SHP77 (cell line): Measurements from ENCODE around the gene SRSF7.
"Not testable (repeated sequence)": the region's sequence is repeated elsewhere in the genome, so short reads cannot be mapped to it uniquely, and the experiment has no call there.

ENCODE experiments used
- DNase-seq, 2 experiments: peaks; one replicate each; lab custom pipeline; 2025; lab: John Stamatoyannopoulos, UW

The SRSF7 gene

DNA sequence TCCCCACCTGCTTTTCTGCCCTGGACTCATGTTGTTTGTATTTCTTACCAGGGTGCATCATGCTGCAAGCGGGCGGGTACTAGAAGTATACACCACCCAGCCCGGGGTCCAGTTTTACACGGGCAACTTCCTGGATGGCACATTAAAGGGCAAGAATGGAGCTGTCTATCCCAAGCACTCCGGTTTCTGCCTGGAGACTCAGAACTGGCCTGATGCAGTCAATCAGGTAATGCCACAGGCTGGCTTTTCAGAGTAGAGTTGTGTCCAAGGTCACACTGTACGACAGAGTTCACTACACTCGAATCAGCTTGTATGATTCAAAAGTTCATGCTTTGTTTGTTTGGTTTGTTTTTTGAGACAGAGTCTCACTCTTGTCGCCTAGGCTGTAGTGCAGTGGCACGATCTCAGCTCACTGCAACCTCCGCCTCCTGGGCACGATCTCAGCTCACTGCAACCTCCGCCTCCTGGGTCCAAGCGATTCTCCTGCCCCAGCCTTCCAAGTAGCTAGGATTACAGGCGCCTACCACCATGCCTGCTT lies 19.4 kb downstream of the SRSF7 start:
- DNase-seq: no peak

- DNase-seq: no peak
Observed at GRCh38 chr2:38731090-38731489, 20.1 kb downstream of the SRSF7 start.

DNA sequence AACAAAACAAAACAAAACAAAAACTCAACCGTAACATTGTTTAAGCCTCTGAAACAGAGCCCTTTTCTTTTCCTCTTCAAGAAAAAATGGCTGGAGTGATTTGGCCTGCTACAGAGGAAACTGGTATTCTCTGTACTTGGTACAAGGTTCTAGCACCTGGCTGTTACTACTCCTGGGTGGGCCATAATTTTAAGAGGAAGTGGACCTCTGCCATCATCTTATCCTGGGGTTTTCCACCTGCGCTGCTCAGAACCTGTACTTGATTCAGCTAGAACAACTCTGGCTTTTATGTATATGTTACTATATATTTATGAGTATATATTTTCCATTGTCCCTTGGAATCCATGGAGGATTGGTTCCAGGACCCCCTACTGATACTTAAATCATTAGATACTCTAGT lies 22.5 kb downstream of the SRSF7 start:
- DNase-seq: no peak

GRCh38 chr2:38727661-38728060 lies 23.5 kb downstream of the SRSF7 start:
- no peak for DNase-seq

DNA sequence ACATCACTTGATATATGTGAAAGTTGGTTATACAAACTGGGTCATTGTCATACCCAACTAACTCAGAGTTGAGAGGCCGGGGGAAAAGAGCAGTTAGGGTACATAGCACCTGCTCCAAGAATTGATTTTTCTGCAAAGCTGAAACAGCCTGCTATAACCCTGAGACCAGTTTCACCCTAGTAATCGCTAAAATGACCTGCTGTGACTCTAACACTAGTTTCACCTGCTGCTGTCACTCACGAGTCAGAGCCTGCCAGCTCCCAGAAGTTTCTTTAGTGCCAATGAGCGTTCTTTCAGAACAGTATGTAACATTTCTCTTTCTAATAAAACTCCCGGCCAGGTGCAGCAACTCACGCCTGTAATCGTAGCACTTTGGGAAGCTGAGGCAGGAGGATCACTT lies 28.0 kb downstream of the SRSF7 start:
- no peak for DNase-seq

DNA sequence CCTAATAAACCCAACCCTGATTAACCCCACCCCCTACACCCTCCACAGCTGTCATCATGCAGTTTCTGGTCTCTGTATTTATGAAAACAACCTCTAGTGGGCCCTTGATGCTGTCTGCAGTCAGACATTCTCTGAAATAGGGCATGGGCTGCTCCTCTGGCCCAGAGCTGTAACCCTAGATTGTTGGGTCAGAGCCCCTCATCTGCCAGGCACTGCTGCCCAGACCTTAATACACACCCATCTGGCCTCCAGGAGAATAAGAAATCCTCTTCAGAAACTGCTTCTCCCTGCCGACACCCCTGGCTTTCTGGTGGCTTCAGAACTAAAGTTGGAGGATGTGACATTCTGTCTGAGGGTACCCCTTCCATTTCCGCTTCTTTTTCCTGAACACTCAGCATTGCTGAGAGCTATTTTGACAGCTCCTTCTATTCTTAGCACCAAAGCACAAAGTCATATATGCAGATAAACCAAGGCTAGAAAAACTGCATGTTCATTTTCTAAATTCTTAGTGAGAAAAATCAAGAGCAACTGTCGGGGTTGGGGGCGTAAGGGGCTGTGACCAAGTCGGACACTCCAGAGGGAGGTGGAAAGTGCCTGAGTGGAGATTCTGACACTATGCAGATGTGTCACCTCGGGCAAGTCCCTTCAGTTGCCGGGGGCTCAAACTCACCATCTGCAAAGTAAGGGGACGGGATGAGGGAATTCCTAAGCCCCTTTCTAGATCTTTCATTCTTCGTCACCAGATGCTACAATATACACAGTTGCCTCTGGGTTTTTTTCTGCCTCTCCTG lies 28.7 kb downstream of the SRSF7 start:
- DNase-seq: no peak

DNA sequence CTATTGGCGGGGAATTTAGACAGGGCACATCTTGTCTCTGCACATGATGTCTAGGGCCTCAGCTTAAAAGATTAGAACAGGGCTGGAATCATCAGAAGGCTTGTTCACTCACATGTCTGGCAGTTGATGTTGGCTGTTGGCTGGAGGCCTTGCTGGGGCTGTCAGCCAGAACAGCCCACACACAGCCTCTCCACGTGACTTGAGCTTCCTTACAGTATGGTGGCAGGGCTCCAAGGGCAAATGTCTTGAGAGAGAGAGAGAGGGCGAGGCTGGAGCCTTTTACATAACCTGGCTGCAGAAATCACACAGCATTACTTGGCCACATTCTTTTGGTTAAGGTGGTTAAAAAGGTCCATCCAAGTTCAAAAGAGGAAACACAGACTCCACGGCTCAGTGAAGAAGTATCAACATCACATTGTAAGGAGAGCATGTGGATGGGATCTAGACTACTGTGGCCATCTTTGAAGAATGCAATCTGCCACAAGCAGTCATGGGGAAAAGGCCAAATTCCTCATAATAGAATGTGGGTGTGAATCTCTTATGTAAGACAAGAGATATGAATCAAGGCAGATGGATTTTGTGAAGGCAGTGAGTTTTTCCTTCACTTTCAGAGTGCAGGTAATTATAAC lies 30.4 kb downstream of the SRSF7 start:
- no peak for DNase-seq

DNA sequence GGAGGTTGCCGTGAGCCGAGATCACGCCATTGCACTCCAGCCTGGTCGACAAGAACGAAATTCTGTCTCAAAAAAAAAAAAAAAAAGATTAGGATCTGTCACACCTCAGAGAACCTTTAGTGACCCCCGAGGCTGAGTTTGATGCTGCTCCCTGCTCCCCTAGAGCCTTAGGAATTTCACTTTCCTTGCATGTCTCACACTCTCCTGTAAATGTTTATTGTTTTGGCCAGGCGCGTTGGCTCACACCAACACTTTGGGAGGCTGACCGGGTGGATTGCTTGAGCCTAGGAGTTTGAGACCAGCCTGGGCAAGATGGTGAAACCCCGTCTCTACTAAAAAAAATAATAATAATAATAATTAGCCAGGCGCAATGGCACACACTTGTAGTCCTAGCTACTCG lies 31.5 kb downstream of the SRSF7 start:
- DNase-seq: no peak

- DNase-seq: no peak
Observed at GRCh38 chr2:38718601-38719000, 32.6 kb downstream of the SRSF7 start.

DNA sequence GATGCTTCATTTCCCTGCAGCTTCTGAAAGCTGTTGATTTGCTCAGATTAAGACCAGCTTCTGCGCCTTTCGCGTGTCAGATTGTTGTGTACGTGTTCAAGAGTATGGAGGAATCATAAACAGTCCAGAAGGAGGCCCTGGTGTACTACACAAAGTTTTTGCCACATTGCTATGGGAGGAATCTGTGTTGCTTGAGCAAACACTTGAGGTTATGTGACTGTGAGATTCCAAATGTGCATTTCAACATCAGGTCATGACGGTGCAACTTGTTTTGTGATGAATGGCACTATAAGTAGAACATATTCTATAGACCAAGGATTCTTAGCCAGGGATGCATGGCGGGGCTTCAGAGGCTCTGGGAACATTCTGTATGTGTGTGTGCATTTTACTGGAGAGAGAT lies 35.0 kb downstream of the SRSF7 start:
- DNase-seq: no peak

DNA sequence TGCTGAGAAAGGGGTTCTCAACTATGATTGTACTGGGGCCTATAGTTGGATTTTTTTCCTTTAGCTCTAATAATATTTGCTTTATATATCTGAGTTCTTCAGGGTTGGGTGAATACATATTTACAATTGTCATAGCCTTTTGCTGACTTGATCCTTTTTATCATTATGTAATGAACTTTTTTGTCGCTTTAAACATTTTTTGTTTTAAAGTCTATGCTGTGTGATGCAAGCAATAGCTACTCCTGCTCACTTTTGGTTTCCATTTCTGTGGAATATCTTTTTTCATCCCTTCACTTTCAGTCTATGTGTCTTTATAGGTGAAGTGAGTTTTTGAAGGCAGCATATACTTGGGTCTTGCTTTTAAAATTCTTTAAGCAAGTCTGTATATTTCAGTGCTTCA lies 36.2 kb downstream of the SRSF7 start:
- not testable (repeated sequence) for DNase-seq

- DNase-seq: no peak
Observed at GRCh38 chr2:38713338-38713737, 37.8 kb downstream of the SRSF7 start.

- no peak for DNase-seq
Observed at GRCh38 chr2:38712871-38713270, 38.3 kb downstream of the SRSF7 start.

- no peak for DNase-seq
Observed at GRCh38 chr2:38712413-38712812, 38.7 kb downstream of the SRSF7 start.

DNA sequence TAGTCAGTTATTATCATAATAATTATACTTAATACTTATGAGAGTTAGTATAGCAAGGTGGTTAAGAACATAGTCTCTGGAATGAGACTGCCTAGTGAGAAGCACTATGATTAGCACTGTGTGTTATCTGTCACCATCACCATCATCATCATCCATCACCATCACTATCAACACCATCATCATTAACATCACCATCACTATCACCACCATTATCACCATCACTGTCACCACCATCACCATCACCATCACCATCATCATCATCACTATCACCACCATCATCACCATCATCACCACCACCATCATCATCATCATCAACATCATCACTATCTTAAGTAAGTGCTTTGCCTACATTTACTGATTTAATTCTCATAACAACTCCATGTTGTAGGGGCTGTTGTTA lies 39.6 kb downstream of the SRSF7 start:
- no peak for DNase-seq

- no peak for DNase-seq
Observed at GRCh38 chr2:38709567-38710194, 41.5 kb downstream of the SRSF7 start.

- DNase-seq: no peak
Observed at GRCh38 chr2:38708900-38709566, 42.1 kb downstream of the SRSF7 start.

DNA sequence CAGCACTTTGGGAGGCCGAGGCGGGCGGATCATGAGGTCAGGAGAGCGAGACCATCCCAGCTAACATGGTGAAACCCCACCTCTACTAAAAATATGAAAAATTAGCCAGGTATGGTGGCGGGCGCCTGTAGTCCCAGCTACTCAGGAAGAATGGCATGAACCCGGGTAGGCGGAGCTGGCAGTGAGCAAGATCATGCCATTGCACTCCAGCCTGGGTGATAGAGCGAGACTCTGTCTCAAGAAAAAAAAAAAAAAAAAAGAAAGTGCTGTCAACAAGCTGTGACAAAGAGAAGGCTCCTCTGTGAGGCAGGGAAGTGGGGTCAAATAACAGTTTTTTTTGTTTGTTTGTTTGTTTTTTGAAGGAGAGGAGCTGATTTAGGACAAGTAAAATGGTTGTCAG lies 42.7 kb downstream of the SRSF7 start:
- not testable (repeated sequence) for DNase-seq

DNA sequence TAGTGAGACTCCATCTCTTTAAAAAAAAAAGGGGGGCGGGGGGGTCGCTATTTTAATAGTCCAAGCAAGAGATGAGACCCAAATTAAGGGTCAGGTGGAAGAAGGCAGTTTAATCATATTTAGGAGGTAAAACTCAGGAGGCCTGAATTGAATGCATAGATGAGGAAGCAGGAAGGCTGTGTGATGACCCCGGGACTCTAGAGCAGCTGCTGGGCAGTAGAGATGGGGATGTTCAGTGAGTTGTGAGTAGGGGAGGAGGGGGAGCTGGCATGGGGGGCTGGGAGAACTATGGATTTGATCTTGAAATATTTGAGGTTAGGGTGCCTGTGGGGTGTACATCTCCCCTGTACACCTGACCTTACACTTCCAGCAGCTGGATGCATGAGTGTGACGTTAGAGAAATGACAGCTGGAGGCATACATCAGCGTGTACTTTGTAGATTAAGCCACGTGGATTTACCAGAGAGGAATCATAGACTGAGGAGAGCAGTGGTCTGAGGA lies 44.3 kb downstream of the SRSF7 start:
- DNase-seq: no peak

GRCh38 chr2:38704664-38705063 lies 46.5 kb downstream of the SRSF7 start:
- DNase-seq: no peak

DNA sequence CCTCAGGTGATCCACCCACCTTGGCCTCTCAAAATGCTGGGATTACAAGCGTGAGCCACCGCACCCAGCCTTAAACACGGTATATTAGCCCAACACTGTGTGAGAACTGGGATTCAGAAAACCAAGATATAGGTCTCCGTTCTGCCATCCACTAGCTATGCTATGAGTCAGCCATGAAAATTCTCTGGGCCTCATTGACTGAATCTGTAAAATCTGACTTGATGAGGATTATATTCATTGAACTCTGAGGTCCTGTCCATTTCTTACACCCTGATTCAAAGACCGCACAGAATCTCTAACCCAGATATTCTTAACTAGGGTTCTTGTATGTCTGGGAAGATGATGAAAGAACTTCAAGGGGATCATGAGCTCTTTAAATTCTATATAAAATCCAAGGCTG lies 47.8 kb downstream of the SRSF7 start:
- DNase-seq: not testable (repeated sequence)

GRCh38 chr2:38702413-38702812 lies 48.7 kb downstream of the SRSF7 start:
- no peak for DNase-seq
